ENCODE data around the gene ZNF655.
A peak's percentile ranks its signal among the peaks of the same experiment; 100 is the strongest.

The ZNF655 gene

GRCh38 chr7:99551334-99551733, 7.1 kb upstream of the ZNF655 start:
- peak overlapping the region; percentile 82 to 87 (median 84) for H3K27ac Mint-ChIP-seq
- H3K27me3 Mint-ChIP-seq (ENCODE audit: low read depth): no peaks in the 10 kb centered on the region
- H3K36me3 Mint-ChIP-seq (ENCODE audit: low read depth): peaks cover 72% of the 10 kb centered on the region
- TF ChIP-seq, protein P1, sequence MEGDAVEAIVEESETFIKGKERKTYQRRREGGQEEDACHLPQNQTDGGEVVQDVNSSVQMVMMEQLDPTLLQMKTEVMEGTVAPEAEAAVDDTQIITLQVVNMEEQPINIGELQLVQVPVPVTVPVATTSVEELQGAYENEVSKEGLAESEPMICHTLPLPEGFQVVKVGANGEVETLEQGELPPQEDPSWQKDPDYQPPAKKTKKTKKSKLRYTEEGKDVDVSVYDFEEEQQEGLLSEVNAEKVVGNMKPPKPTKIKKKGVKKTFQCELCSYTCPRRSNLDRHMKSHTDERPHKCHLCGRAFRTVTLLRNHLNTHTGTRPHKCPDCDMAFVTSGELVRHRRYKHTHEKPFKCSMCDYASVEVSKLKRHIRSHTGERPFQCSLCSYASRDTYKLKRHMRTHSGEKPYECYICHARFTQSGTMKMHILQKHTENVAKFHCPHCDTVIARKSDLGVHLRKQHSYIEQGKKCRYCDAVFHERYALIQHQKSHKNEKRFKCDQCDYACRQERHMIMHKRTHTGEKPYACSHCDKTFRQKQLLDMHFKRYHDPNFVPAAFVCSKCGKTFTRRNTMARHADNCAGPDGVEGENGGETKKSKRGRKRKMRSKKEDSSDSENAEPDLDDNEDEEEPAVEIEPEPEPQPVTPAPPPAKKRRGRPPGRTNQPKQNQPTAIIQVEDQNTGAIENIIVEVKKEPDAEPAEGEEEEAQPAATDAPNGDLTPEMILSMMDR (IDR thresholded peaks at IDR 0.05; ENCODE audit: unreplicated experiment in 3 of 3): no peak
- H3K4me3 Mint-ChIP-seq: peak overlapping the region; percentile 96
- H3K9me3 Mint-ChIP-seq: peaks cover 22% of the 10 kb centered on the region
- H3K4me1 Mint-ChIP-seq: peaks cover 15% of the 10 kb centered on the region

GRCh38 chr7:99551767-99552463, 6.5 kb upstream of the ZNF655 start, which contains the start of gene FAM200A:
Gene FAM200A, minus strand, starts transcription at chr7:99552114. Its CDS starts 3,707 bp downstream, at chr7:99548407.
- peaks cover 16% of the 10 kb centered on the region for H3K9me3 Mint-ChIP-seq
- peak within 1 kb of the TSS; percentile 96 for H3K4me3 Mint-ChIP-seq
- peak within 1 kb of the TSS; percentile 82 to 88 (median 84) for H3K27ac Mint-ChIP-seq
- TF ChIP-seq, protein P1 (IDR thresholded peaks at IDR 0.05; ENCODE audit: unreplicated experiment in 3 of 3): no peak
- peaks cover 15% of the 10 kb centered on the region for H3K4me1 Mint-ChIP-seq
- H3K36me3 Mint-ChIP-seq (ENCODE audit: low read depth): peaks cover 66% of the 10 kb centered on the region
- no peaks in the 10 kb centered on the region for H3K27me3 Mint-ChIP-seq (ENCODE audit: low read depth)

DNA sequence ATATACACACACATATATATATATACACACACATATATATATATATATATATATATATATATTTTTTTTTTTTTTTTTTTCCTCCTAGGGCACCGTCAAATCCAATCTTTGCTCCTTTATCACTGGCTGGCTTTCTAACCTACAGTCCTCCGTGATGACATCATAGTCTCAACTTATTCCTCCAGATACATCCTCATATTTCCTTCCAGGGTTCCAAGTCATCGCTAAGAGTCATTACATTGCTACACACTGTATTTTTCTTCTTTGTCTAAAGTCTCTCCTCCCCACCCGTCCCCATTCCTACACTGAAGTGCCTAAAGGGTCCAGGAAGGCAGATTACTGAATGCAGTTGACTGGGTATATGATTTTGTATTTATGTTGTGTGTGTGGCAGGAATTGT, 5.4 kb upstream of the ZNF655 start:
- peaks cover 24% of the 10 kb centered on the region for H3K4me1 Mint-ChIP-seq
- peak overlapping the region in 1 of 3 experiments; percentile 84 for H3K27ac Mint-ChIP-seq
- H3K9me3 Mint-ChIP-seq: peaks cover 13% of the 10 kb centered on the region
- TF ChIP-seq, protein P1 (IDR thresholded peaks at IDR 0.05; ENCODE audit: unreplicated experiment in 3 of 3): no peak
- H3K27me3 Mint-ChIP-seq (ENCODE audit: low read depth): no peaks in the 10 kb centered on the region
- peaks cover 55% of the 10 kb centered on the region for H3K36me3 Mint-ChIP-seq (ENCODE audit: low read depth)
- H3K4me3 Mint-ChIP-seq: peak overlapping the region; percentile 73 to 96 (median 73)

GRCh38 chr7:99554939-99555338, 3.5 kb upstream of the ZNF655 start:
- Mint-ChIP-seq H3K9me3 (peaks cover 4% of the 10 kb centered on the region), H3K4me3 (peak overlapping the region; percentile 9 to 72 (median 54)), H3K4me1 (peaks cover 26% of the 10 kb centered on the region), H3K36me3 (ENCODE audit: low read depth) (peaks cover 38% of the 10 kb centered on the region), H3K27ac (no peak overlapping the region), H3K27me3 (ENCODE audit: low read depth) (no peaks in the 10 kb centered on the region)
- TF ChIP-seq, protein P1 (IDR thresholded peaks at IDR 0.05; ENCODE audit: unreplicated experiment in 3 of 3): no peak

DNA sequence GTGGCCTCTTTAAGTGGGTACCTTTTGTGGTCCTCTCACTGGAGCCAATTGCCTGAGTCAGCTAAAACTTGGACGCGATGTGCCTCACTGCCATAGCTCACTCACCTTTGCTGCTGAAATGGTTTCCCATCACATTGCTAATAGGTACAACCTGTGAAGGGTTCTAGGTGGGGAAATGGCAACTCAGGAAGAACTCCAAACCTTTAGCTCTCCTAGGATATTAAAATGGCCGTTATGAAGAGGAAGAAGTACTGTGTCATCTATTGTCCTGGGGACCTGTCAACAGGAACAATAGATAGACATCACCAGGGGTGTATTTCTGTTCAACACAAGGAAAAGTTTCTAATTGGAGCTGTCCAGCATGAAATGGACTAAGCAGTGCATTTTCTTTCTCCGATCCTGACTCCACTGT, 1.2 kb upstream of the ZNF655 start:
- H3K27me3 Mint-ChIP-seq (ENCODE audit: low read depth): no peaks in the 10 kb centered on the region
- peaks cover 29% of the 10 kb centered on the region for H3K4me1 Mint-ChIP-seq
- H3K9me3 Mint-ChIP-seq: no peaks in the 10 kb centered on the region

More for the DNA sequence above, 1.2 kb upstream of the ZNF655 start:
- Mint-ChIP-seq H3K4me3 (peak overlapping the region; percentile 95 to 98 (median 97)), H3K27ac (peak overlapping the region; percentile 90 to 99 (median 97)), H3K36me3 (ENCODE audit: low read depth) (peaks cover 36% of the 10 kb centered on the region)
- TF ChIP-seq, protein P1 (IDR thresholded peaks at IDR 0.05; ENCODE audit: unreplicated experiment in 3 of 3): no peak
